DOHH2 (cell line): ENCODE data around the gene STAM2.
A peak's percentile ranks its signal among the peaks of the same experiment; 100 is the strongest.
"Not testable (repeated sequence)": the region's sequence is repeated elsewhere in the genome, so short reads cannot be mapped to it uniquely, and the experiment has no call there.

Experiments
- H3F3A ChIP-seq: fragments of 200-600 bp; sonication (generic), shearing (Covaris generic); 2 replicates; pipeline ENCODE4 v1.6.0; 2016; ENCODE audit warnings: antibody characterized with exemption, mild to moderate bottlenecking; ENCODE audit not compliant: control insufficient read depth, insufficient read depth
- H3K27ac ChIP-seq: fragments of 200-600 bp; sonication (generic); 2 replicates; pipeline ENCODE4 v1.5.1; 2014; ENCODE audit warnings: low read depth, mild to moderate bottlenecking, low read length, moderate library complexity
- H3K27me3 ChIP-seq: fragments of 200-600 bp; sonication (generic); 2 replicates; pipeline ENCODE4 v1.6.1; 2014; ENCODE audit warnings: mild to moderate bottlenecking, low read length, mixed read lengths; ENCODE audit not compliant: control insufficient read depth
- H3K36me3 ChIP-seq: fragments of 200-600 bp; sonication (generic); 2 replicates; pipeline ENCODE4 v1.6.1; 2014; ENCODE audit warnings: mild to moderate bottlenecking, low read length, moderate library complexity, mixed read lengths; ENCODE audit not compliant: control insufficient read depth
- H3K4me1 ChIP-seq: fragments of 200-600 bp; sonication (generic); 2 replicates; pipeline ENCODE4 v1.6.1; 2014; ENCODE audit warnings: mild to moderate bottlenecking, low read length, mixed read lengths; ENCODE audit not compliant: control insufficient read depth
- H3K4me2 ChIP-seq: fragments of 200-600 bp; sonication (generic); 2 replicates; pipeline ENCODE4 v1.6.0; 2014; ENCODE audit warnings: mild to moderate bottlenecking, low read length, moderate library complexity
- H3K4me3 ChIP-seq: fragments of 200-600 bp; sonication (generic); 2 replicates; pipeline ENCODE4 v1.5.1; 2014; ENCODE audit warnings: mild to moderate bottlenecking, low read length, mixed read lengths
- H3K79me2 ChIP-seq: fragments of 200-600 bp; sonication (generic); 2 replicates; pipeline ENCODE4 v1.6.1; 2014; ENCODE audit warnings: mild to moderate bottlenecking, low read length, mixed read lengths; ENCODE audit not compliant: control insufficient read depth
- H3K9me2 ChIP-seq: fragments of 200-600 bp; sonication (generic); replicated peaks from 2 replicates; pipeline ENCODE4 v1.6.1; 2014; ENCODE audit warnings: mild to moderate bottlenecking, low read length, mixed read lengths; ENCODE audit not compliant: control insufficient read depth
- H3K9me3 ChIP-seq: fragments of 200-600 bp; sonication (generic); 2 replicates; pipeline ENCODE4 v1.6.1; 2014; ENCODE audit warnings: antibody characterized with exemption, low read length, mixed read lengths; ENCODE audit not compliant: control insufficient read depth, insufficient read depth
- H4K20me1 ChIP-seq: fragments of 200-600 bp; sonication (generic); 2 replicates; pipeline ENCODE4 v1.6.0; 2014; ENCODE audit warnings: low read depth, mild to moderate bottlenecking, antibody characterized with exemption, low read length, moderate library complexity; ENCODE audit not compliant: control insufficient read depth, insufficient read depth
- EZH2phosphoT487 ChIP-seq: fragments of 200-600 bp; sonication (generic); IDR thresholded peaks from 2 replicates; pipeline ENCODE4 v1.6.1; 2017; ENCODE audit warnings: borderline replicate concordance, mild to moderate bottlenecking, antibody characterized with exemption, low read length, moderate library complexity, mixed read lengths
- TF ChIP-seq, protein P1 (sequence below): fragments of 200-600 bp; sonication (generic); IDR thresholded peaks from one replicate; pipeline ENCODE4 v1.5.1; 2014; ENCODE audit warnings: antibody characterized with exemption, mild to moderate bottlenecking, low read depth, low read length; ENCODE audit not compliant: poor library complexity, severe bottlenecking

The STAM2 gene

DNA sequence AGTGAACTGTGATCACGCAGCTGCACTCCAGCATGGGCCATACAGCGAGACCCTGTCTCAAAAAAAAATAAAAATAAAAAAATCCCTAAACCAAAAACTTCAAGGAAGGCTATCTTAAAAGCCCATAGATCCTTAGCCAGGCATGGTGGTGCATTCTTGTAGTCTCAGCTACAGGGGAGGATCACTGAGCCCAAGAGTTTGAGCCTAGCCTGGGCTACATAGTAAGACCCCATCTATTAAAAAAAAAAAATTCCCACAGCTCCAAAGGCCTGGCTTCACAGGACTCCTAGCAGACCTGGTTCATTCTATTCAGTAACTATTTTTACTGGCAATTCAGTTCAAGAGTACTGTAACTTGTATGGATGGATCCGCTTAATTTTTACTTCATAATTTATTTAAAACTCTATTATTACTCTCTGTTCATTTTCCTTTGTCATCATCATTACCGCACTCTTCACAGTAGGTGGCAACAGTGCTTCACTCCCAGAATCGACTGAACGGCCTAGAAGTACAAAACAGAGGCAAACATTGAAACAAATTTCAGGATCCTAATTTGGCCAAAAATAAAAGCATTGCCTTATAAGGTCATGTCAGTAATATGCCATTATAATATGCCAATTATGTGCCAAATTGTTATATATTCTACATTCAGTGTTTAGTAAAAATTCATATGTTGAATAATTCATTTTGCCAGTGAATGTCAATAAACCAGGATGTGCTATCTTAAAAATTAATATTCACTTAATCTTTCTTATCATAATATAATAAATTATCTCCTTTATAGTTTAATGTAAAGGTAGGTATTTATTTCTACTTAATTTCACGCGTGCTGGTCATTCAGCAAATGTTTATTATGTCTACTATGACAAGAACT is 14.3 kb upstream of the STAM2 start:
- H3K9me3 ChIP-seq, result no peaks in the 10 kb centered on the region
- H3K9me2 ChIP-seq, result no peaks in the 10 kb centered on the region
- peaks cover 4% of the 10 kb centered on the region; the same call in 1 of the 2 replicates for H3K27me3 ChIP-seq
- no peak for TF ChIP-seq EZH2phosphoT487
- TF ChIP-seq, protein P1, sequence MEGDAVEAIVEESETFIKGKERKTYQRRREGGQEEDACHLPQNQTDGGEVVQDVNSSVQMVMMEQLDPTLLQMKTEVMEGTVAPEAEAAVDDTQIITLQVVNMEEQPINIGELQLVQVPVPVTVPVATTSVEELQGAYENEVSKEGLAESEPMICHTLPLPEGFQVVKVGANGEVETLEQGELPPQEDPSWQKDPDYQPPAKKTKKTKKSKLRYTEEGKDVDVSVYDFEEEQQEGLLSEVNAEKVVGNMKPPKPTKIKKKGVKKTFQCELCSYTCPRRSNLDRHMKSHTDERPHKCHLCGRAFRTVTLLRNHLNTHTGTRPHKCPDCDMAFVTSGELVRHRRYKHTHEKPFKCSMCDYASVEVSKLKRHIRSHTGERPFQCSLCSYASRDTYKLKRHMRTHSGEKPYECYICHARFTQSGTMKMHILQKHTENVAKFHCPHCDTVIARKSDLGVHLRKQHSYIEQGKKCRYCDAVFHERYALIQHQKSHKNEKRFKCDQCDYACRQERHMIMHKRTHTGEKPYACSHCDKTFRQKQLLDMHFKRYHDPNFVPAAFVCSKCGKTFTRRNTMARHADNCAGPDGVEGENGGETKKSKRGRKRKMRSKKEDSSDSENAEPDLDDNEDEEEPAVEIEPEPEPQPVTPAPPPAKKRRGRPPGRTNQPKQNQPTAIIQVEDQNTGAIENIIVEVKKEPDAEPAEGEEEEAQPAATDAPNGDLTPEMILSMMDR, result peak; percentile 55
- H3K4me2 ChIP-seq, result no peak overlapping the region
- H3K4me1 ChIP-seq, result no peaks in the 10 kb centered on the region
- H3K79me2 ChIP-seq, result no peaks in the 10 kb centered on the region
- H3K27ac ChIP-seq, result no peak overlapping the region
- H3K36me3 ChIP-seq, result no peaks in the 10 kb centered on the region
- H3K4me3 ChIP-seq, result no peak overlapping the region
- no peaks in the 10 kb centered on the region for H4K20me1 ChIP-seq
- no peaks in the 10 kb centered on the region for H3F3A ChIP-seq

DNA sequence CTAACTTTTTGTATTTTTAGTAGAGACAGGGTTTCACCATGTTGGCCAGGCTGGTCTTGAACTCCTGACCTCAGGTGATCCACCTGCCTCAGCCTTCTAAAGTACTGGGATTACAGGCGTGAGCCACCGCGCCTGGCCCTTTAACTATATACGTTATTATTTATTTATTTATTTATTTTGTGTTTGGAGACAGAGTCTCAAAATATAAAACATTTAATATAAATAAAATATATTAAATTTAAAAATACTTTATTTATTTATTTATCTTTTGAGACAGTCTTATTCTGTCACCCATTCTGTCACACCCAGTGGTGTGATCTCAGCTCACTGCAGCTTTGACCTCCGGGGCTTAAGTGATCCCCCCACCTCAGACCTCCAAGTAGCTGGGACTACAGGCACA is 11.2 kb upstream of the STAM2 start:
- H4K20me1 ChIP-seq, H3K9me3 ChIP-seq, H3K36me3 ChIP-seq: not testable (repeated sequence)

DNA sequence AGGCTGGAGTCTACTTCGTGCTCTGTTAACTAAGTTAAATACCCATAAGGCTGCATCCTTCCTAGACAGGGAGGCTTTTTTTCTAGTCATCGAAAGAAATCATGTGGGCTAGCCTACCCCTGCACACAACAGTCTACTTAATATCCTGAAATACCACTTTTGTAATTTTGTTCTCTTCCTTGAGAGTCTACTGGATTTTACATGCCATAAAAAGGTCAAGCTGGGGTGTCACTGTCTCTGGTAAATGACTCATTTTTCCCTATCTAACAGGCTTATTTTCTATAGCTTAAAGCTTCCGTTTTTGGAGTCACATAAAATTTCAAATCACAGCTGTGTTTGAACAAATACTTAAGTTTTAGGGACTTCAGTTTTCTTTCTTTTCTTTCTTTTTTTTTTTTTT is 10.7 kb upstream of the STAM2 start:
- Histone ChIP-seq H3K9me2 (no peaks in the 10 kb centered on the region), H3K4me3 (no peak overlapping the region), H4K20me1 (no peaks in the 10 kb centered on the region), H3K4me2 (no peak overlapping the region), H3K27ac (no peak overlapping the region), H3K27me3 (peaks cover 4% of the 10 kb centered on the region; the same call in 1 of the 2 replicates), H3K4me1 (no peaks in the 10 kb centered on the region), H3K79me2 (no peaks in the 10 kb centered on the region), H3K9me3 (no peaks in the 10 kb centered on the region), H3K36me3 (no peaks in the 10 kb centered on the region), H3F3A (no peaks in the 10 kb centered on the region)
- TF ChIP-seq, protein P1, result no peak
- TF ChIP-seq EZH2phosphoT487, result no peak

More for the DNA sequence above, 11.2 kb upstream of the STAM2 start:
- H3K4me1 ChIP-seq, H3F3A ChIP-seq, H3K4me3 ChIP-seq, H3K79me2 ChIP-seq, H3K27ac ChIP-seq, H3K9me2 ChIP-seq, H3K27me3 ChIP-seq, H3K4me2 ChIP-seq: not testable (repeated sequence)

DNA sequence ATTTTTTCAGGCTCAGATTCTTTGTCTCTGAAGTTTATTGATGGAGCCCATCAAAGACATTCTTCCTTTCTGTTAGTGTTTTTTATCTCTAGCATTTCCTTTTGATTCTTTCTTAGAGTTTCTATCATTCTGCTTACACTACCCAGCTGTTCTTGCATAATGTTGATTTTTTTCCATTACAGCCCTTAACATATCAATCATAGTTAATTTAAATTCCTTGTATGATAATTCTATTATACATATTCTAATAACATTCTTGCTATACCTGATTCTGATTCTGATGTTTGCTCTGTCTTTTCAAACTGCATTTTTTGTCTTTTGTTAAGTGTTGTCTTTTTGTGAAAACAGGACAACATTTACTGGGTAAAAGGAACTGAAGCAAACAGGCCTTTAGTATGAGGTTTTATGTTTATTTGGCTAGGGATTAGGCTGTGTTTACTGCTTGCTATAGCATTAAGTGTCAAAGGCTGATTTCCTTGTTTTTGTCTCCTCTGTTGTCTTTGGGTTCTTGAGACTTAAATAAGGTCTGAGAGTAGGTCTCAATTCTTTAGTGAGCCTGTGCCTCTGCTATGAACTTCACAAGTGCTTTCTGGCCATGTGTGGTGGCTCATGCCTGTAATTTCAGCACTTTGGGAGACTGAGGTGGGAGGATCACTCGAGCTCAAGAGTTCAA is 8.0 kb upstream of the STAM2 start:
- no peak overlapping the region for H3K4me2 ChIP-seq

DNA sequence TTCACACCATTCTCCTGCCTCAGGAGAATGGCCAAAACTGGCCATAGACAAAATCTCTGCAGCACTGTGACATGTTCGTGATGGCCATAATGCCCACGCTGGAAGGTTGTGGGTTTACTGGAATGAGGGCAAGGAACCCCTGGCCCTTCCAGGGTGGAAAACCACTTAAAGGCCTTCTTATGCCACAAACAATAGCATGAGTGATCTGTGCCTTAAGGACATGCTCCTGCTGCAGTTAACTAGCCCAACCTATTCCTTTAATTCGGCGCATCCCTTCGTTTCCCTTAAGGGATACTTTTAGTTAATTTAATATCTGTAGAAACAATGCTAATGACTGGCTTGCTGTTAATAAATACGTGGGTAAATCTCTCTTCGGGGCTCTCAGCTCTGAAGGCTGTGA is 2.1 kb upstream of the STAM2 start:
- H4K20me1 ChIP-seq, H3K9me2 ChIP-seq, H3K9me3 ChIP-seq, H3K4me3 ChIP-seq, H3K4me2 ChIP-seq, H3K27ac ChIP-seq, H3K27me3 ChIP-seq, H3K36me3 ChIP-seq, H3F3A ChIP-seq: not testable (repeated sequence)
- H3K79me2 ChIP-seq, result peaks cover 27% of the 10 kb centered on the region
- H3K4me1 ChIP-seq, result peaks cover 19% of the 10 kb centered on the region

More for the DNA sequence above, 8.0 kb upstream of the STAM2 start:
- H3K27me3 ChIP-seq, result peaks cover 3% of the 10 kb centered on the region; the same call in 1 of the 2 replicates
- no peaks in the 10 kb centered on the region for H3K9me2 ChIP-seq
- H3K27ac ChIP-seq, result no peak overlapping the region
- no peaks in the 10 kb centered on the region for H3K79me2 ChIP-seq
- H3K4me3 ChIP-seq, result no peak overlapping the region
- H3F3A ChIP-seq, result no peaks in the 10 kb centered on the region
- H4K20me1 ChIP-seq, result no peaks in the 10 kb centered on the region
- H3K9me3 ChIP-seq, result no peaks in the 10 kb centered on the region
- TF ChIP-seq, protein P1, result no peak
- TF ChIP-seq EZH2phosphoT487, result no peak
- H3K36me3 ChIP-seq, result no peaks in the 10 kb centered on the region
- no peaks in the 10 kb centered on the region for H3K4me1 ChIP-seq
